Measurements from ENCODE around the gene FUT1. TPM values are rescaled to one million over a fixed set of nuclear protein-coding genes. Genes with fewer than 3 reads are reported as not detected.

FUT1 gene
- total RNA-seq, 1 donor from 2014 or later = 4.3 TPM

DNA sequence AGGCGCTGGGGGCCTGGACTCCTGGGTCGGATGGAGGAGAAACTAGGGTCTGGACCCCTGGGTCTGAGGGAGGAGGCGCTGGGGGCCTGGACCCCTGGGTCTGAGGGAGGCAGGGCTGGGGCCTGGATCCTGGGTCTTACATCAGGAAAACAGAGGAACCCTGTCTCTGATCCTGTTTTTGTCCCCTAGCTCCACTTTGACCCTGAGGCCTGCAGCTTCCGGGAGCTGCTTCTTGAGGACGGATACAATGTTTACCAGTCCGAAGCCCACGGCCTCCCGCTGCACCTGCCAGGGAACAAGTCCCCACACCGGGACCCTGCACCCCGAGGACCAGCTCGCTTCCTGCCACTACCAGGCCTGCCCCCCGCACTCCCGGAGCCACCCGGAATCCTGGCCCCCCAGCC is 5.3 kb upstream of the FUT1 start:
- DNase-seq (ENCODE audit: low spot score in 2 of 2, unreplicated experiment in 2 of 2) = no peak
- H3K4me1 Mint-ChIP-seq = peaks cover 13% of the 10 kb centered on the region
- H3K36me3 Mint-ChIP-seq = no peaks in the 10 kb centered on the region
- TF ChIP-seq, protein P1, sequence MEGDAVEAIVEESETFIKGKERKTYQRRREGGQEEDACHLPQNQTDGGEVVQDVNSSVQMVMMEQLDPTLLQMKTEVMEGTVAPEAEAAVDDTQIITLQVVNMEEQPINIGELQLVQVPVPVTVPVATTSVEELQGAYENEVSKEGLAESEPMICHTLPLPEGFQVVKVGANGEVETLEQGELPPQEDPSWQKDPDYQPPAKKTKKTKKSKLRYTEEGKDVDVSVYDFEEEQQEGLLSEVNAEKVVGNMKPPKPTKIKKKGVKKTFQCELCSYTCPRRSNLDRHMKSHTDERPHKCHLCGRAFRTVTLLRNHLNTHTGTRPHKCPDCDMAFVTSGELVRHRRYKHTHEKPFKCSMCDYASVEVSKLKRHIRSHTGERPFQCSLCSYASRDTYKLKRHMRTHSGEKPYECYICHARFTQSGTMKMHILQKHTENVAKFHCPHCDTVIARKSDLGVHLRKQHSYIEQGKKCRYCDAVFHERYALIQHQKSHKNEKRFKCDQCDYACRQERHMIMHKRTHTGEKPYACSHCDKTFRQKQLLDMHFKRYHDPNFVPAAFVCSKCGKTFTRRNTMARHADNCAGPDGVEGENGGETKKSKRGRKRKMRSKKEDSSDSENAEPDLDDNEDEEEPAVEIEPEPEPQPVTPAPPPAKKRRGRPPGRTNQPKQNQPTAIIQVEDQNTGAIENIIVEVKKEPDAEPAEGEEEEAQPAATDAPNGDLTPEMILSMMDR (IDR thresholded peaks at IDR 0.05; ENCODE audit: unreplicated experiment) = no peak
- no peak overlapping the region for H3K4me3 Mint-ChIP-seq
- H3K9me3 Mint-ChIP-seq = no peaks in the 10 kb centered on the region
- peaks cover 34% of the 10 kb centered on the region for H3K27me3 Mint-ChIP-seq (ENCODE audit: low read depth)
- H3K27ac Mint-ChIP-seq = no peak overlapping the region

DNA sequence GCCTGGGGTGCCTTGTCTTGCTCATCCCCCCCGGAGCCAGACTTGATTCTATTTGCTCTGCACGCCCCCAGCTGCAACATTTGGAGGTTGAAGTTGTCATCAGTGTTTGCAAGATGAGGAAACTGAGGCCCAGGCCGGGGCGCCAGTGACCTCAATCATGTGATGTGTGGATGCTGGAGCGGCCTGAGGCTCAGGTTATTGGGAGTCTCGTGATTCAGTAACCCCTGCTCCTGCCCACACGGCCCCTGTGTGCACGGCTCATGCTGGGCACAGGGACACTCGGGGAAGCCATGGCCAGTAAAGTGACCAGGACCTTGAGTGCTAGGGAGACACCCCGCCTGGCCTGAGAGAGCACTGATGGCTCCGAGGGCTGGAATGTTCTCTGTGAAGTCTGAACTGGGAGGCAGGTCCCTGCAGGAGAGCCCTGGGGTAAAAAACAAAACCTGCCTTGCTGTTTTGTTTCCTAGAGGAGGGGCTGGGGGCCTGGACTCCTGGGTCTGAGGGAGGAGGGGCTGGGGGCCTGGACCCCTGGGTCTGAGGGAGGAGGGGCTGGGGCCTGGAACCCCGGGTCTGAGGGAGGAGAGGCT is 4.7 kb upstream of the FUT1 start:
- Mint-ChIP-seq H3K4me1 (peaks cover 14% of the 10 kb centered on the region), H3K36me3 (no peaks in the 10 kb centered on the region), H3K9me3 (no peaks in the 10 kb centered on the region), H3K4me3 (no peak overlapping the region), H3K27me3 (ENCODE audit: low read depth) (peaks cover 30% of the 10 kb centered on the region), H3K27ac (no peak overlapping the region)
- TF ChIP-seq, protein P1 (IDR thresholded peaks at IDR 0.05; ENCODE audit: unreplicated experiment) = no peak
- DNase-seq (ENCODE audit: low spot score in 2 of 2, unreplicated experiment in 2 of 2) = no peak

DNA sequence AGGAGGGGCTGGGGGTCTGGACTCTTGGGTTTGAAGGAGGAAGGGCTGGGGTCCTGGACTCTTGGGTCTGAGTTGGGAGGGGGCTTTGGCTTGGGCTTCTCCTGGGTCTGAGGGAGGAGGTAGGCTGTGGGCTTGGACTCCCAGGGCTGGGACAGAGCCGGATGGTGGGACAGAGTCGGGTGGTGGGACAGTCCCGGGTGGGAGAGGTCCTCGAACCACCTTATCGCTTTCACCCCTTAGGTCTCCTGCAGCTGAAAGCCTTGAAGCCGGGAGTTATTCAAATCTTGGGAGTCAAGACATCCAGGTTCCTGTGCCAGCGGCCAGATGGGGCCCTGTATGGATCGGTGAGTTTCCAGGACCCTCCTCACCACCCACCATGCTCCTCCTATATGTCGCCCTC is 4.2 kb upstream of the FUT1 start:
- peaks cover 16% of the 10 kb centered on the region for H3K4me1 Mint-ChIP-seq
- H3K27me3 Mint-ChIP-seq (ENCODE audit: low read depth) = peaks cover 28% of the 10 kb centered on the region
- no peak overlapping the region for H3K27ac Mint-ChIP-seq
- no peak for DNase-seq (ENCODE audit: low spot score in 2 of 2, unreplicated experiment in 2 of 2)
- TF ChIP-seq, protein P1 (IDR thresholded peaks at IDR 0.05; ENCODE audit: unreplicated experiment) = no peak
- H3K9me3 Mint-ChIP-seq = no peaks in the 10 kb centered on the region
- H3K4me3 Mint-ChIP-seq = no peak overlapping the region
- no peaks in the 10 kb centered on the region for H3K36me3 Mint-ChIP-seq

DNA sequence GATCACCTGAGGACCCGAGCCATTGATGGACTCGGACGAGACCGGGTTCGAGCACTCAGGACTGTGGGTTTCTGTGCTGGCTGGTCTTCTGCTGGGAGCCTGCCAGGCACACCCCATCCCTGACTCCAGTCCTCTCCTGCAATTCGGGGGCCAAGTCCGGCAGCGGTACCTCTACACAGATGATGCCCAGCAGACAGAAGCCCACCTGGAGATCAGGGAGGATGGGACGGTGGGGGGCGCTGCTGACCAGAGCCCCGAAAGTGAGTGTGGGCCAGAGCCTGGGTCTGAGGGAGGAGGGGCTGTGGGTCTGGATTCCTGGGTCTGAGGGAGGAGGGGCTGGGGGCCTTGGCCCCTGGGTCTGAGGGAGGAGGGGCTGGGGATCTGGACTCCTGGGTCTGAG is 3.8 kb upstream of the FUT1 start:
- Mint-ChIP-seq H3K9me3 (no peaks in the 10 kb centered on the region), H3K4me3 (no peak overlapping the region), H3K27ac (no peak overlapping the region), H3K27me3 (ENCODE audit: low read depth) (peaks cover 25% of the 10 kb centered on the region), H3K36me3 (no peaks in the 10 kb centered on the region), H3K4me1 (peaks cover 18% of the 10 kb centered on the region)
- DNase-seq (ENCODE audit: low spot score in 2 of 2, unreplicated experiment in 2 of 2) = no peak
- TF ChIP-seq, protein P1 (IDR thresholded peaks at IDR 0.05; ENCODE audit: unreplicated experiment) = no peak

DNA sequence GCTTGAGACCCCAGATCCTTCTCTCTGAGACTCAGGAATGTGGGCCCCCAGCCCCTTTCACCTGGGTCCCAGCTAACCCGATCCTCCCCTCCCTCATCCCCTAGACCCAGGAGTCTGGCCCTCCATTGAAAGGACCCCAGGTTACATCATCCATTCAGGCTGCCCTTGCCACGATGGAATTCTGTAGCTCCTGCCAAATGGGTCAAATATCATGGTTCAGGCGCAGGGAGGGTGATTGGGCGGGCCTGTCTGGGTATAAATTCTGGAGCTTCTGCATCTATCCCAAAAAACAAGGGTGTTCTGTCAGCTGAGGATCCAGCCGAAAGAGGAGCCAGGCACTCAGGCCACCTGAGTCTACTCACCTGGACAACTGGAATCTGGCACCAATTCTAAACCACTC is 3.3 kb upstream of the FUT1 start:
- no peak overlapping the region for H3K4me3 Mint-ChIP-seq
- peaks cover 21% of the 10 kb centered on the region for H3K4me1 Mint-ChIP-seq
- H3K27me3 Mint-ChIP-seq (ENCODE audit: low read depth) = peaks cover 24% of the 10 kb centered on the region
- no peaks in the 10 kb centered on the region for H3K36me3 Mint-ChIP-seq
- no peak for DNase-seq (ENCODE audit: low spot score in 2 of 2, unreplicated experiment in 2 of 2)
- H3K9me3 Mint-ChIP-seq = no peaks in the 10 kb centered on the region
- TF ChIP-seq, protein P1 (IDR thresholded peaks at IDR 0.05; ENCODE audit: unreplicated experiment) = no peak
- peak overlapping the region; percentile 30 for H3K27ac Mint-ChIP-seq
